ENCODE results near the gene PRPS1.
A peak's percentile ranks its signal among the peaks of the same experiment; 100 is the strongest.

PRPS1 gene

GRCh38 chrX:107656978-107657377, 28.7 kb downstream of the PRPS1 start:
- TF ChIP-seq, protein P1, sequence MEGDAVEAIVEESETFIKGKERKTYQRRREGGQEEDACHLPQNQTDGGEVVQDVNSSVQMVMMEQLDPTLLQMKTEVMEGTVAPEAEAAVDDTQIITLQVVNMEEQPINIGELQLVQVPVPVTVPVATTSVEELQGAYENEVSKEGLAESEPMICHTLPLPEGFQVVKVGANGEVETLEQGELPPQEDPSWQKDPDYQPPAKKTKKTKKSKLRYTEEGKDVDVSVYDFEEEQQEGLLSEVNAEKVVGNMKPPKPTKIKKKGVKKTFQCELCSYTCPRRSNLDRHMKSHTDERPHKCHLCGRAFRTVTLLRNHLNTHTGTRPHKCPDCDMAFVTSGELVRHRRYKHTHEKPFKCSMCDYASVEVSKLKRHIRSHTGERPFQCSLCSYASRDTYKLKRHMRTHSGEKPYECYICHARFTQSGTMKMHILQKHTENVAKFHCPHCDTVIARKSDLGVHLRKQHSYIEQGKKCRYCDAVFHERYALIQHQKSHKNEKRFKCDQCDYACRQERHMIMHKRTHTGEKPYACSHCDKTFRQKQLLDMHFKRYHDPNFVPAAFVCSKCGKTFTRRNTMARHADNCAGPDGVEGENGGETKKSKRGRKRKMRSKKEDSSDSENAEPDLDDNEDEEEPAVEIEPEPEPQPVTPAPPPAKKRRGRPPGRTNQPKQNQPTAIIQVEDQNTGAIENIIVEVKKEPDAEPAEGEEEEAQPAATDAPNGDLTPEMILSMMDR (IDR thresholded peaks at IDR 0.05; ENCODE audit: borderline replicate concordance, insufficient read depth, low read depth, low read length): no peak
- no peak overlapping the region for H3K4me3 ChIP-seq (ENCODE audit: low read depth, low read length)

DNA sequence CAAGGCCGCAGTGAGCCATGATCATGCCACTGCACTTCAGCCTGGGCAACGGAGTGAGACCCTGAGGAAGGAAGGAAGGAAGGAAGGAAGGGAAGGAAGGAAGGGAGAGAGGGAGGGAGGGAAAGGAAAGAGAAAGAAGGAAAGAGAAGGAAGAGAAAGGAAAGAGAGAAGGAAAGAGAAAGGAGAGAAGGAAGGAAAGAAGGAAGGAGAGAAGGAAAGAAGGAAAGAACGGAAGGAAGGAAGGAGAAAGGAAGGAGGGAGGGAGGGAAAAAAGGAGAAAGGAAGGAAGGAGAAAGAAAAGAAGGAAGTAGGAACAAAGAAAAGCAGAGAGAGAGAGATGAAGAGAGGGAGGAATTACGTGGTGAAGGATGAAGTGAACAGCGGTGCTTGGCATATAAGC, 30.4 kb downstream of the PRPS1 start:
- H3K4me3 ChIP-seq (ENCODE audit: low read depth, low read length): no peak overlapping the region
- TF ChIP-seq, protein P1 (IDR thresholded peaks at IDR 0.05; ENCODE audit: borderline replicate concordance, insufficient read depth, low read depth, low read length): no peak

DNA sequence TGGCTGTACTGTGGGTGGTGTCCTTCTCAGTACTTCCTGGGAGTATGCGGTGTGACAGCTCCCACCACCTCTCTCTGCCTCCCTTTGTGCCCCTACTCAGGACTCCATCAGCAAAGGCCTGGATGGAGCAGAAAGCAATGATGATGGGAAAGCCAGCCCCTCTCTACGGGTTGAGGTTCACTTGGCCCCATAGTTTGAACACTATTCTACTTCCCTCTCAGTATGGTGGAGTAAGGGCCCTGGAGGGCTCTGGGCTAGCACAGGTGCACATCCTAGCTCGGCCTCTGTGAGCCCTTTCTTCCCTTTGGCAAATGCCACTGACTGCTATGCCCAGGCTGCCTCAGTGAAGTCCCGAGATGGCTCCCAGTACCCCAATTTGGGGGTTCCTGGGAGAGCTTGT, 31.0 kb downstream of the PRPS1 start:
- H3K4me3 ChIP-seq (ENCODE audit: low read depth, low read length): no peak overlapping the region
- TF ChIP-seq, protein P1 (IDR thresholded peaks at IDR 0.05; ENCODE audit: borderline replicate concordance, insufficient read depth, low read depth, low read length): no peak

DNA sequence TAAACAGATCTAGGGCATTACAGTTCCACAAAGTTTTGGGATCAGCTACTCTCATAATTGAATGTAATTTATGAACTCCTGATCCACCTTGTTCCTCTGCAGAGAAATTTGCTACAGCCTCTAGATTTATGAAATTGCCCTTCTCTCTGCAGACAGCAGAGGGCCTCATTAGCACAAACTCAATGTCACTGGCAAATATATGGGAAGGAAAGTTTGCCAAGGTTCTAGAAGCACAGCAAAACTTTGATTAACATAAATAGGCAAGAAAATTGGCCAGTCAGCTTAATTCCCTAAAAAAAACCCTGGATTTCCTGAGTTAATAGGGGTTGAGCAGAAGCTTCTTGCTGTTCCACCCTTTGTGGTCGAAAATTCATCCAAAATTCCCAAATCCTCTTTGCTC, 31.5 kb downstream of the PRPS1 start:
- TF ChIP-seq, protein P1 (IDR thresholded peaks at IDR 0.05; ENCODE audit: borderline replicate concordance, insufficient read depth, low read depth, low read length): peak; percentile 43; the same call in 1 of the 2 replicates
- no peak overlapping the region for H3K4me3 ChIP-seq (ENCODE audit: low read depth, low read length)

GRCh38 chrX:107662145-107662544, 33.8 kb downstream of the PRPS1 start:
- TF ChIP-seq, protein P1 (IDR thresholded peaks at IDR 0.05; ENCODE audit: borderline replicate concordance, insufficient read depth, low read depth, low read length): no peak
- no peak overlapping the region for H3K4me3 ChIP-seq (ENCODE audit: low read depth, low read length)

DNA sequence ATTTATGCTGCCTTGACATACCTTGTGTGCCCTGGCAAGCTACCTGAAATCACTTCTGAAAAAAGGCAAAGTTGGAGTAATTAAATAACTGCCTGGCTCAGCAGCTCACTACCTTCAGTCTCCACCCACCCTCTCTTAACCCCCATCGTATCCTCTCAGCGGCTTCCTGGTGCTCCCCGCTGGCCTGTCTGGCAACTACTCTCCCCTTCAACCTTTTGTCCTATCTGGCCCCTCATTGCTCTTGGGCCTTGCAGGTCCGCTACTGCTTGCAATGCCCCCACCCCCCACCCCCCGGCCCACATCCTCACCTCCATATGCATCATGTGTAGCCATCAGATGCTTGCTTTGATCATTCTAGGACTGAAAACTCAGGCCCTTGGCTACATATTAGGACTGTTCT, 34.5 kb downstream of the PRPS1 start:
- H3K4me3 ChIP-seq (ENCODE audit: low read depth, low read length): no peak overlapping the region
- TF ChIP-seq, protein P1 (IDR thresholded peaks at IDR 0.05; ENCODE audit: borderline replicate concordance, insufficient read depth, low read depth, low read length): no peak

DNA sequence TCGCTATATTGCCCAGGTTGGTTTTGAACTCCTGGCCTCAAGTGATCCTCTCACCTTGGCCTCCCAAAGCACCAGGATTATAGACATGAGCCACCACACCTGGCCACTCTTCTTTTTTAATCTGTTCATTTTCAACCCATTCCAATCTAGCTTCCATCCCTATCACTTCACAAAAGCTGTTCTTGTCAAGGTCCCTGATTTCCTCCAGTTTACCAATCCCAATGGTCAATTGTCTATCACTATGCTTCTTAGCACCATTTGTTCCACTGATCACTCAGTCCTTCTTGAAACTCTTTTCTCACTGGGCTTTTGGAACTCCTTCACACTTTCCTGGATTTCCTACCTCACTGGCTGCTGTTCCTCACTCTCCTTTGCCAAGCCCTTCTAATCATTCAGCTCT, 38.6 kb downstream of the PRPS1 start:
- TF ChIP-seq, protein P1 (IDR thresholded peaks at IDR 0.05; ENCODE audit: borderline replicate concordance, insufficient read depth, low read depth, low read length): no peak
- H3K4me3 ChIP-seq (ENCODE audit: low read depth, low read length): no peak overlapping the region

All from GM12875 (cell line).